KOPT-K1 (cell line): ENCODE results near the gene RPS6KA6.

Experiments
- H3K27ac ChIP-seq: fragments of 200-600 bp; sonication (generic); 2 replicates; pipeline ENCODE4 v1.5.1; 2016; ENCODE audit warnings: antibody characterized with exemption, mild to moderate bottlenecking, low read depth, low read length; ENCODE audit not compliant: poor library complexity, severe bottlenecking
- H3K36me3 ChIP-seq: fragments of 200-600 bp; sonication (generic); 2 replicates; pipeline ENCODE4 v1.5.1; 2017; ENCODE audit warnings: antibody characterized with exemption, mild to moderate bottlenecking, low read length, moderate library complexity; ENCODE audit not compliant: insufficient read depth
- H3K9me3 ChIP-seq: fragments of 200-600 bp; sonication (generic); 2 replicates; pipeline ENCODE4 v1.5.1; 2017; ENCODE audit warnings: antibody characterized with exemption, low read length, mild to moderate bottlenecking; ENCODE audit not compliant: insufficient read depth, poor library complexity, severe bottlenecking

Gene RPS6KA6

DNA sequence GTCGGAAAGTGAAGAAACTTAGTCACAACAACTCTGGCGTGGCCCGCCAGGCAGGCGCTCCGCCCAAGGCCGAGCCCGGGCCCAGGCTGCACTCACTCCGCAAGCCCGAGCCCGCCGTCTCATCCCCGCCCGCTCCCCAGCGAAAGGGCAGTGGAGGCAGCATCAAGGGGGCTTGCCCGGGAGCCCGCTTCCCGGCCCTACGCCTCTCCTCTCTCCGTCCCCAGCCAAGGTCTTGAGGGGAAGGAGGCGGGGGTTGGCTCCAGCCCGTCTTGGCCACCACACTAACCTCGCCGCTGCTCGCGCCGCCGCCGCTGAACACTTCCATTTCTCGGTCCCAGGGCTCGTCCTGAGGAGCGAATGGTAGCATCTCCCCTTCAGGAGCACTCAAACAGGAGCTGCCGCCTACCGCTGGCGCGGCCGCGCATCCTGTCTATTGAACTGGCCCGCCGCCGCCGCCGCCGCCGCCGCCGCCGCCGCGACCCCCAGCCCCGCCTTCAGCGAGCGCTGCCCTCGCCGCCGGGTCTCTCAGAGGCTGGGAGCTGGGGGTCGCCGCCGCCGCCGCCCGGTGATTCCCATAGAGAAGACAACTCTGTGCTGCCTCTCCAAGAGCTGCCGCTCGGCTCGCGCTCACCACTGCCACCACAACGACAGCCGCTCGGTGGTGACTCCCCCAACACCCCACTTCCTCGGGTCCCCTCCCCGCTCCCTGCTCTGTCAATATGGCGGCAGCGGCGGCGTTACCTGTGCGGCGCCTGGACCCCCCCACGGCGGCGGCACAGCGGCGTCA lies at the start of gene RPS6KA6:
Gene RPS6KA6, minus strand, starts transcription at position 667 of the 787 bp plus-strand sequence. Its CDS starts 300 bp downstream, at position 367.
- no peak within 1 kb of the TSS for H3K27ac ChIP-seq
- H3K9me3 ChIP-seq, result no peaks in the 10 kb centered on the region
- no peaks in the 10 kb centered on the region for H3K36me3 ChIP-seq

DNA sequence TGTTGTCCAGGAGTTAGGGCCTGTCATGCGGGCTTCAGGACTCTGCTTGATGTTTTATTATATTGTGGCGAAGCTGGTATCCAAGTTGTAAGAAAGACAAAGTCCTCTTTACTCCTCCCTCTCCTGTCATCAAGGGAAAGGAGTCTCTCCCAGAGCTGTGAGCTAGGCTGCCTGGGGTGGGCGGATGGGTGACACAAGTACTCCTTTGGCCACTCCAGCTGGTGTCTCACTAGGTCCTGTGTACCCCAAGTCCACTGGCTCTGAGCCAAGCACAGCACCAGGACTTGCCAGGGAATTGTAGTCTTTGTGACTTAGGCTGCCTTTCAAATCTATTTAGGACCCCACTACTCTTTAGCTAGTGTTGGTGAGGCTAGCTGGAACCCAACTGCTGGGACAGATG lies 36.7 kb upstream of the RPS6KA6 start:
- Histone ChIP-seq H3K9me3 (no peaks in the 10 kb centered on the region), H3K36me3 (no peaks in the 10 kb centered on the region), H3K27ac (no peak overlapping the region)

DNA sequence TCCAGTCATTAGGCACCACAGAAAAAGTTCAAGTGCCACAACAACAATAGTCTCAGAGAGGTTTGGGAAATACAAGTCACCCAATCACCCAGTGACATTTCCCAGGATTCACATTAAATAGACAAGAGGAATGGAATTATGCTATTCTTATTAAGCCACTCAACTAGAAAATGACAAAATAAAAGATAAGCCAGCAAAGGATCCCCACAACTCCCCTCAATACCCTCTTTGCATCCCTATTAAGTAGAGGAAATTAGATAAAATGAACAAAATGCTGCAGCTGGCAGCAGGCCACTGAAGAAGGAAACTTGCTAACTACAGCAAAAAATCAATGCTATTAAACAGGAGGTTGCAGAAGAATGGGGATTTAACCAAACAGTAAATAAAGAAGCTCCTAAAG lies 35.3 kb upstream of the RPS6KA6 start:
- no peaks in the 10 kb centered on the region for H3K36me3 ChIP-seq
- no peaks in the 10 kb centered on the region for H3K9me3 ChIP-seq
- no peak overlapping the region for H3K27ac ChIP-seq

DNA sequence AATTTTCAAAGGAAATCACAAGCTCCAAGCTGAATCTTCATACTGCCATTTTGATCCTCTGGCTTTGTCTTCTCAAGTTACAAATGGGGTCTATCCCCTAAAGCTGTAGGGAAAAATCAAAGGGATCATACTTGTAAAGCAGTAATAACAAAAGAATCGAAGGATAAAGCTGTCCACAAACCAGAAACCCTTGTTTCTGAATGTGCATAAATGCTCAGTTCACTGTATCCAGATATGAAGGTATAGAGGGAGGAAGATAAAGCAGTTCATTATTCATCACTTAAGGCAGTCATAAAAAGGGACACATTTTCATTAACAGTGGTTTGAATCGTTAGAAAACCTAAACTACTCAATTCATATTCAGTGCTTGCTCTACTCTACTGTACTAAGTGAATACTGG lies 33.2 kb upstream of the RPS6KA6 start:
- H3K9me3 ChIP-seq, result no peaks in the 10 kb centered on the region
- H3K27ac ChIP-seq, result no peak overlapping the region
- no peaks in the 10 kb centered on the region for H3K36me3 ChIP-seq

DNA sequence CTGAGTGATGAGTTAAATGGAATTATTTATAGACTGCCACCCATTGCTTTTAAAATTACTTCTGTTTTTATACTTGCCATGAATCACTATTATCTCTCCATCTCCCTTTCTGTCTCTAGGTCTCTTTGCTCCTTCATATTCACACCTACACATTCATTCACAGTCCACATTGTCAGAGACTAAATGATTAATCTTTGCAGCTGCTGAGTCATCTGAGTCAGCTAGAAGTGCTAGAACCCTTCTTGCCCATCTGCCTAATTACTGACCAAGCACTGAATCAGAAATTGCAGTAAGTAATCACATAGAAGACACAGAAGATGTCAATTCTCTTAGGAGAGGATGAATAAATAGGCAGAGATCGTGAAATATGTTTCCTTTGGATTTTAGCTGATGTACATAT lies 31.6 kb upstream of the RPS6KA6 start:
- H3K9me3 ChIP-seq, result no peaks in the 10 kb centered on the region

DNA sequence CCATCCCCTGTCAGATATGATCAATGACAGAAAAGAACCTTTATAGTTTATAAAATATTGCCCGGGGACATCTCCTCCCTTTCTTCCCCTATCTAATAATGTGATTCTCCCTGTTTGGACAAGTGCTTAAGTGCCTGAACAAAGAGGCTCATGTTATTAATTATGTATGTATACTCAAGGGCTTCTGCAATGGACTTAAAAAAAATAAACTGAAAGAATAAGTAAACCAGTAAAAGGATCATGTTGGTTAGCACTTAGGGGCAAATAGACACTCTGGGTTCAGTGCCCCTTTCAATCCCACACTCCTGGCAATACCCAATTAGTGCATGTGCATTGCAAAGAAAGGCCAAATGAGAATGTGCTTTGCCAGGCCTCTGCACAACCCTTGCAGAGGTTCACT lies 30.7 kb upstream of the RPS6KA6 start:
- Histone ChIP-seq H3K9me3 (no peaks in the 10 kb centered on the region), H3K36me3 (no peaks in the 10 kb centered on the region), H3K27ac (no peak overlapping the region)

More for the DNA sequence above, 31.6 kb upstream of the RPS6KA6 start:
- Histone ChIP-seq H3K27ac (no peak overlapping the region), H3K36me3 (no peaks in the 10 kb centered on the region)

DNA sequence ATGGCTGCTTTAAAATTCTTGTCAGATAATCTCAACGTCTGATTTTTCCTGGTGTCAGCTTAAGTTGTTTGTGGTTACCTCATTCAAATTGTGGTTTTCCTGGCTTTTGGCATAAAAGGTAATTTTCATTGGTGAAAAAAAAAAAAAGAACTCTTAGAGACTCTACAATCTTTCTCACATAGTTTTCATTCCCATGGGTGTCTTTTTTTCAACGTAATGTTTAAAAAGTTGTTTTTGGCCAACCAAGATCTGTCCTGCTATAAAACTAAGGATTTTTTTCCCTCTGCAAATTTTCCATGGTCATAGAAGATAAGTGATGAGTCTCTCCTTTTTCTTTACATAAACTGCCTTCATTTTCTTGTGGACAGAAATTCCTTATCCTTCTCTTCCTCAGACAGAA lies 28.9 kb upstream of the RPS6KA6 start:
- Histone ChIP-seq H3K9me3 (no peaks in the 10 kb centered on the region), H3K36me3 (no peaks in the 10 kb centered on the region), H3K27ac (no peak overlapping the region)

DNA sequence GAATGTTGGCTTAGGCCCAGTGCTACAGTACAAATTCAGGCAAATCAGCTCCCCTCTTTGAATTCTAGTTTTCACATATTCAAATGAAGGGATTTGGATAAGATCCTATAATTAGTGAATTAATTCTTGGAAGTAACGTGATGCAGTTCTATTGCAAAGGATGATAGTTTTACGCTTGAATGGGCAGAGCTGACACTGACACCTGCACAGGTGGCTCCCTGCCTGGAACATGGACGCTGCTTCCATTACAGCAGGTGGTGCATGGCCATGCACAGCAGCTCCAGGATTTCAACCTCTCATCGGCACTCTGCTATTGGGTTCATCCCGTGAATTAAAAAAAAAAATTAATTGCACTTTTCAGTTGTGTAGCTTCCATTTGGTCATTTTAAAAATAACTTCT lies 28.4 kb upstream of the RPS6KA6 start:
- Histone ChIP-seq H3K9me3 (no peaks in the 10 kb centered on the region), H3K27ac (no peak overlapping the region), H3K36me3 (no peaks in the 10 kb centered on the region)

DNA sequence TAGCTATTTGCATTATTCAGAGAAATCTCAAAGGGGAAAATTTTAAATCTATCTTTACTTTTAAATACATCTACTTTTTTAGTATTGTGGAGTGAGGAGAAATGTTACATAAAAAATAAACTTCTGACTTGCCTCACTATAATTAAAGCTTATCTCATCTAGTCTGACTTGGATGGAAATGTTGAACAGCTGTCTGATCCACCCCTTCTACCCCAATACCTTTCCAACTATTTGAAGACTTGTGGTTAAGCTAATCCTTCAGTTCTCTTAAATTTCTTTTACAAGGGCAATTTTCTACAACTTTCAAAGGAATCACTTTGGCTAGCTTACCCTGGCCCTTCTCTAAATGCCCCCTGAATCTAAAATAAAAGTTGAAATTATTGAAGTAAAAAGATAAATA lies 17.3 kb upstream of the RPS6KA6 start:
- no peak overlapping the region for H3K27ac ChIP-seq
- no peaks in the 10 kb centered on the region for H3K36me3 ChIP-seq
- H3K9me3 ChIP-seq, result no peaks in the 10 kb centered on the region

DNA sequence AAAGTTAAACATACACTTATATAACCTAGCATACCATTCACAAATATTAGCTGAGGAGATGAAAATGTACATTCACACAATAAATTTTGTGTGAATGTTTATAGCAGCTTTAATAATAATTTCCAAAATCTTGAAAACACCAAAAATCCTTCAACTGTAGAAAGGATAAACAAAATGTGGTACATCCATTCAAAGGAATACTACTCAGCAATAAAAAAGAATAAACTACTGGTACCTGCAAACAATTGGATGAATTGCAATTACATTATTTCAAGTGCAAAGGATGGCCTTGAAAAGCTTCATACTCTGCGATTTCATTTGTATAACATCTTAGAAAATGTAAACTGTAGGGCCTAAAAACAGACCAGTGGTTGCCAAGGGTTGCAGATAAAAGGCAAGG lies 11.7 kb upstream of the RPS6KA6 start:
- no peaks in the 10 kb centered on the region for H3K9me3 ChIP-seq
- H3K36me3 ChIP-seq, result no peaks in the 10 kb centered on the region
- no peak overlapping the region for H3K27ac ChIP-seq

DNA sequence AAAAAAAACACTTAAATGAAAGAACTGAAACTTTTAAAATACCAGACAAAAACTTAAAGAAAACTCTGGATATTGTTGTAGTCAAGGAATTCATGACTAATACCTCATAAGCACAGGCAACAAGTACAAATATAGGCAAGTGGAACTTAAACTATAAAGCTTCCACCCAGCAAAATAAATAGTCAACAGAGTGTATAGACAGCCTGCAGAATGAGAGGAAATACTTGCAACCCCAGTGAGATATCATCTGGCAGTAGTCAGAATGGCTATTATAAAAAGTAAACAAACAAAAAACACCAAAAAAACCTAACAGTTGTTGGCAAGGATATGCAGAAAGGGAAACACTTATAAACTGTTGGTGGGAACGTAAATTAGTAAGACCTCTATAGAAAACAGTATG lies 9.6 kb upstream of the RPS6KA6 start:
- no peak overlapping the region for H3K27ac ChIP-seq
- H3K36me3 ChIP-seq, result no peaks in the 10 kb centered on the region
- H3K9me3 ChIP-seq, result no peaks in the 10 kb centered on the region

DNA sequence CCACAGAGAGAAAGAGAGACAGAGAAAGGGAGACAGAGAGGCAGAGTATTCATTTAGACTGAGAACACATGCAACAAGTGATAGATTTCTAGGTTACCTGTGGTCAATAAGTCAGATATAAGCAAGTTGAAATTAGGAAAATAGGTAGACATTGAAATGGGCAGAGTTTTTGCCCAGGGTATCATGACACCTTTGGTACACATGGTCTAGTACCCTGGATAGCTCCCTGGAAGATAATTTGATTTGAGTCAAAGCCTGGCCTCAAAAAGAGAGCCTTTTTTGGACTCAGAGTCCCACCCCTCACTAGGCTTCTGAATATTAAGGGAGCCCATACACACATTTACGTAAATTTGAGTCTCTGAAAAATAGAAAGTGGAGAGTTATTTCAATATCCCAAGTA lies 4.0 kb upstream of the RPS6KA6 start:
- H3K36me3 ChIP-seq, result no peaks in the 10 kb centered on the region
- no peak overlapping the region for H3K27ac ChIP-seq
- H3K9me3 ChIP-seq, result no peaks in the 10 kb centered on the region

DNA sequence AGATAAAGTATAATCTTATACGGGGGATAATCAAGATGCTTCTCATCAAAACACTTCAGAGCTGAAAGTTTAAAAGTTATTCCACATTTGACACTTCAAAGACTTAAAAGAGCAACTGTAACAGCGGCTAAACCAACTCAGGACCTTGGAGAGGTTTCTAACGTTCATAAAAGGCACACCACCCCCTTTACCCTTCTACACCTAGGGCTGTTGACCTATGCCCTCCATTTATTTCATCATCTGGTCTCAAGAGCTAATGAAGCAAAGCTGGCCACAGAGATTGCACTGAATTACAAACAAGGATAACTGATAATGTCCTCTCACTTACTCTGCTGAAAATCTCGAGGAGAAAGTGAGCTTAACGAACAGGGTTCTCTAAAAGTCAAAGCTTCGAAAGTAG lies 1.1 kb upstream of the RPS6KA6 start:
- no peaks in the 10 kb centered on the region for H3K36me3 ChIP-seq

DNA sequence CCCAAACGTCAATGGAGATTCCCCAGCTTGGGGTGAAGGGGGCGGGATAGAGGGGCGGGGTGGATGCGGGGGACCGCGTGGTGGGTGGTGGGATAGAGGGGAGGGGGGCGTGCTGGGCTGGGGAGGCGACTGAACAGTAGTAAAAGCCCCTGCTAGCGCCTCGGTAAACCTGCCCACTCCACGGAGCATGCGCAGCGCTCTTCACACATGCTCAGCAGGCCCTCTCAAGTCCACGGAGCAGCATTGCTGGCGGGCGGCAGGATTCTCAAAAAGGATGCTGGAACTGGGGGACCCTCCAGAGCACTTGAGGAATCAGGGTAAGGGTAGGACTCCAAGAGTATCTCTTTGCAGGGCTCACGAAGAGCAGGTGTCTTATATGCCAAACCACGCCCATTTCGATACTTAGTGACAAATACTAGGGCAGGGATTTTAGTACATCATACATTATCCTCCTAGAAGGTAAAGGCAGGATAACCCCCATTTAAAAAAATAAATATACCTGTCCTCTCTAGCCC lies 378 bp upstream of the RPS6KA6 start:
- Histone ChIP-seq H3K36me3 (no peaks in the 10 kb centered on the region), H3K27ac (no peak overlapping the region), H3K9me3 (no peaks in the 10 kb centered on the region)

More for the DNA sequence above, 1.1 kb upstream of the RPS6KA6 start:
- no peak overlapping the region for H3K27ac ChIP-seq
- H3K9me3 ChIP-seq, result no peaks in the 10 kb centered on the region

DNA sequence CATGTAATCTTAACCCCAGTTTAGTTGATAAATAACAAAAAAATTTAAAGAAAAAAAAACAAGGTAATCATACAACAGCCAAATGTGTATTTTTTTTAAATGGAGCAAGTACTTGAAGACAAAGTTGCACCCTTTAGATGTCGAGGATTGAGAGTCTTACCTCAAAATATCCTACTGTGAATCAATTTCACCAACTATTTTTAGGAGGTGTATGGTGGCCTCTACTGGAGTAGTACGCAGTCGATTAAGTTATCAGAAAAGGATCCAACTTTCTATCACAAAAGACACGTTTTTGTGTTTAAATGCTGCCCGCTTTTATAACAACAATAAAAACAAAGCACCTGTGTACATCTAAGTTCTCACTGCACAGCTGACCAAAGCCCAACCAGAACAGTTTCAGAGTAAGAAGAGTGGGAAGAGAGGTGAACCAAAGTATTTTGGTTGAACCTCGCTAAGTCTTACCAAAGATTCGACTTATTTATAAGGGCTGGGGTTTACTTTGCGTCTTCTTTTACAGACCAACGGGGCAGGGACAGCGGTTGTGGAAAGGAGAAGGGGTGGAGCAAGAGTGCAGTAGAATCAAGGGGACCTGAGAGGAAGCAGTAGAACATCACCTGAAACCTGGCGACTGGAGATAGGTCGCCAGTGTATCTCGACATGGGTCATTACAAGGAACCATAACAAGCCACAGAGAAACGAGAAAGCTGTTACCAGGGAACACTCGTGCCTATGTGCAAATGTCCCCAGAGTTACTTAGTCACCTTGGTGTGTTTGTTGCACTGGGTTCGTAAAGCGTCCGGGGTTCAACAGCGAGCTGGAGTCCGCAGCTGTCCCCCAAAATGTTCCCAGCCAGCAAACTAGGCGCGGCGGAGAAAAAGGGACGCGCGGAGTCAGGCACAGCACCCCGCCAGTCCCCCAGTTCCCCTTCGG lies 1.1 kb downstream of the RPS6KA6 start:
- H3K27ac ChIP-seq, result no peak overlapping the region
- H3K36me3 ChIP-seq, result no peaks in the 10 kb centered on the region
- H3K9me3 ChIP-seq, result no peaks in the 10 kb centered on the region
